Mesendoderm (in vitro differentiated cells): Measurements from ENCODE around the gene TMEM182.
A peak's percentile ranks its signal among the peaks of the same experiment; 100 is the strongest.

Experiments used
- DNase-seq: peaks from one replicate; pipeline ENCODE4 v3.0.0; 2013
- H2AK5ac ChIP-seq: 2 replicates; pipeline ENCODE4 v1.6.1; 2013; ENCODE audit warnings: low read length, inconsistent platforms
- H2BK120ac ChIP-seq: 2 replicates; pipeline ENCODE4 v1.6.1; 2013; ENCODE audit warnings: low read depth, mild to moderate bottlenecking, low read length, moderate library complexity, mixed read lengths
- H2BK15ac ChIP-seq: replicated peaks from 2 replicates; pipeline ENCODE4 v1.6.1; 2013; ENCODE audit warnings: low read depth, mild to moderate bottlenecking, moderate library complexity
- H2BK5ac ChIP-seq: 2 replicates; pipeline ENCODE4 v1.6.1; 2013; ENCODE audit warnings: low read length, inconsistent platforms
- H3K18ac ChIP-seq: 2 replicates; pipeline ENCODE4 v1.6.1; 2013; ENCODE audit warnings: mild to moderate bottlenecking, low read length, mixed read lengths
- H3K23ac ChIP-seq: one replicate; pipeline ENCODE4 v1.6.1; 2013; ENCODE audit warnings: low read length
- H3K27ac ChIP-seq: 2 replicates; pipeline ENCODE4 v1.5.1; 2013; ENCODE audit warnings: low read depth, mild to moderate bottlenecking, inconsistent platforms, low read length, moderate library complexity
- H3K27me3 ChIP-seq: 2 replicates; pipeline ENCODE4 v1.6.1; 2013; ENCODE audit warnings: low read length, control low read depth, mild to moderate bottlenecking, inconsistent platforms; ENCODE audit not compliant: insufficient read depth, poor library complexity
- H3K36me3 ChIP-seq: 2 replicates; pipeline ENCODE4 v1.6.1; 2013; ENCODE audit warnings: low read length, inconsistent platforms; ENCODE audit not compliant: control insufficient read depth, insufficient read depth
- H3K4ac ChIP-seq: one replicate; pipeline ENCODE4 v1.6.1; 2013; ENCODE audit warnings: low read depth, mild to moderate bottlenecking, low read length, moderate library complexity
- H3K4me1 ChIP-seq: 2 replicates; pipeline ENCODE4 v1.6.1; 2013; ENCODE audit warnings: low read depth, low read length, inconsistent platforms; ENCODE audit not compliant: control insufficient read depth
- H3K4me2 ChIP-seq: 2 replicates; pipeline ENCODE4 v1.6.1; 2013; ENCODE audit warnings: low read length
- H3K4me3 ChIP-seq: 2 replicates; pipeline ENCODE4 v1.5.1; 2013; ENCODE audit warnings: mild to moderate bottlenecking, low read length
- H3K56ac ChIP-seq: one replicate; pipeline ENCODE4 v1.6.1; 2013; ENCODE audit warnings: low read length
- H3K79me1 ChIP-seq: 2 replicates; pipeline ENCODE4 v1.6.1; 2013; ENCODE audit warnings: low read length, inconsistent platforms
- H3K79me2 ChIP-seq: 2 replicates; pipeline ENCODE4 v1.6.1; 2013; ENCODE audit warnings: mild to moderate bottlenecking, low read length; ENCODE audit not compliant: control insufficient read depth, insufficient read depth
- H3K9ac ChIP-seq: 2 replicates; pipeline ENCODE4 v1.6.1; 2013; ENCODE audit warnings: low read length, inconsistent platforms
- H4K5ac ChIP-seq: one replicate; pipeline ENCODE4 v1.6.1; 2013; ENCODE audit warnings: low read length
- H4K8ac ChIP-seq: one replicate; pipeline ENCODE4 v1.6.1; 2013; ENCODE audit warnings: low read depth, mild to moderate bottlenecking, control low read depth, low read length, moderate library complexity
- WGBS: extraction: QIAGEN DNeasy Blood & Tissue Kit; methylation state at CpG from one replicate; pipeline ENCODE4 v1.1.7; 2013; ENCODE audit warnings: low lambda C conversion rate, missing lambda C conversion rate; ENCODE audit not compliant: insufficient coverage; ENCODE audit errors: extremely low coverage; 5-methylcytosine and 5-hydroxymethylcytosine counted together

Gene TMEM182

DNA sequence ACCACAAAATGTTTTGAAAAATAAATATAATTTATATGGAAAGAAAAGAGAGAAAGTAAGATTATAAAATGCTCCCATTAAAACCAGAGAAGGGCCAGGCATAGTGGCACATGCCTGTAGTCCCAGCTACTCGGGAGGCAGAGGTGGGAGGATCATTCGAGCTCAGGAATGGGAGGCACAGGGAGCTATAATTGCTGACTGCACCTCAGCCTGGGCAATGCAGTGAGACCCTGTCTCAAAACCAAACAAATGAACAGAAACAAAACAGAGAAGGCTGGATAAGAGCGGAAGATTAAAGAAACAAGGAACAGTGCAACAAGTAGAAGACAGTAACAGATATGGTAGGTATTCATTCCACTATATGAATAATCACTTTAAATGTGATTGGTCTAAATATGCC is 18.6 kb upstream of the TMEM182 start:
- H2BK15ac ChIP-seq, result no peak overlapping the region
- no peak overlapping the region for H3K18ac ChIP-seq
- no peak overlapping the region for H2AK5ac ChIP-seq
- H3K56ac ChIP-seq, result no peak overlapping the region
- no peaks in the 10 kb centered on the region for H3K79me1 ChIP-seq
- no peaks in the 10 kb centered on the region for H3K4me1 ChIP-seq
- no peaks in the 10 kb centered on the region for H3K36me3 ChIP-seq
- no peak overlapping the region for H3K27ac ChIP-seq
- no peaks in the 10 kb centered on the region for H3K79me2 ChIP-seq
- DNase-seq, result no peak
- no peak overlapping the region for H3K4ac ChIP-seq
- WGBS, result no CpG with 5 or more reads among the region's 3 CpGs
- H3K4me2 ChIP-seq, result no peak overlapping the region
- no peak overlapping the region for H3K23ac ChIP-seq
- H4K8ac ChIP-seq, result no peak overlapping the region
- H2BK120ac ChIP-seq, result no peak overlapping the region
- H3K27me3 ChIP-seq, result no peaks in the 10 kb centered on the region
- no peak overlapping the region for H3K4me3 ChIP-seq
- no peak overlapping the region for H4K5ac ChIP-seq
- H3K9ac ChIP-seq, result no peak overlapping the region
- H2BK5ac ChIP-seq, result no peak overlapping the region

GRCh38 chr2:102748107-102748506 is 13.7 kb upstream of the TMEM182 start:
- Histone ChIP-seq H2AK5ac (no peak overlapping the region), H3K79me1 (no peaks in the 10 kb centered on the region), H3K36me3 (no peaks in the 10 kb centered on the region), H3K4me1 (no peaks in the 10 kb centered on the region), H4K5ac (no peak overlapping the region), H3K4me2 (no peak overlapping the region), H2BK15ac (no peak overlapping the region), H3K23ac (no peak overlapping the region), H3K27ac (no peak overlapping the region), H4K8ac (no peak overlapping the region), H3K18ac (no peak overlapping the region), H3K4me3 (no peak overlapping the region), H2BK120ac (no peak overlapping the region), H2BK5ac (no peak overlapping the region), H3K79me2 (no peaks in the 10 kb centered on the region), H3K4ac (no peak overlapping the region), H3K56ac (no peak overlapping the region), H3K27me3 (no peaks in the 10 kb centered on the region), H3K9ac (no peak overlapping the region)
- no peak for DNase-seq
- no CpG with 5 or more reads among the region's 4 CpGs for WGBS

GRCh38 chr2:102749938-102750337 is 11.9 kb upstream of the TMEM182 start:
- Histone ChIP-seq H2BK15ac (no peak overlapping the region), H3K9ac (no peak overlapping the region), H3K79me2 (no peaks in the 10 kb centered on the region), H2AK5ac (no peak overlapping the region), H3K56ac (no peak overlapping the region), H3K27me3 (no peaks in the 10 kb centered on the region), H3K18ac (no peak overlapping the region), H2BK5ac (no peak overlapping the region), H3K79me1 (no peaks in the 10 kb centered on the region), H3K4me2 (no peak overlapping the region), H2BK120ac (no peak overlapping the region), H3K4me3 (no peak overlapping the region), H4K5ac (no peak overlapping the region), H3K23ac (no peak overlapping the region), H3K36me3 (no peaks in the 10 kb centered on the region), H3K4me1 (no peaks in the 10 kb centered on the region), H3K4ac (no peak overlapping the region), H4K8ac (no peak overlapping the region), H3K27ac (no peak overlapping the region)
- WGBS, result no CpG with 5 or more reads among the region's 3 CpGs
- DNase-seq, result no peak

GRCh38 chr2:102753563-102754159 is 8.2 kb upstream of the TMEM182 start:
- H3K36me3 ChIP-seq, result no peaks in the 10 kb centered on the region
- H2AK5ac ChIP-seq, result no peak overlapping the region
- no peaks in the 10 kb centered on the region for H3K4me1 ChIP-seq
- H3K9ac ChIP-seq, result no peak overlapping the region
- H2BK5ac ChIP-seq, result no peak overlapping the region
- H3K4me2 ChIP-seq, result no peak overlapping the region
- H3K79me2 ChIP-seq, result no peaks in the 10 kb centered on the region
- WGBS, result no CpG with 5 or more reads among the region's 7 CpGs
- H3K23ac ChIP-seq, result no peak overlapping the region
- no peaks in the 10 kb centered on the region for H3K27me3 ChIP-seq
- H3K18ac ChIP-seq, result no peak overlapping the region
- H3K79me1 ChIP-seq, result no peaks in the 10 kb centered on the region
- no peak overlapping the region for H2BK120ac ChIP-seq
- H2BK15ac ChIP-seq, result no peak overlapping the region
- no peak overlapping the region for H3K4ac ChIP-seq
- H4K5ac ChIP-seq, result no peak overlapping the region
- H3K4me3 ChIP-seq, result no peak overlapping the region
- DNase-seq, result peak; percentile 54
- no peak overlapping the region for H4K8ac ChIP-seq
- no peak overlapping the region for H3K27ac ChIP-seq
- no peak overlapping the region for H3K56ac ChIP-seq

- Histone ChIP-seq H3K4me3 (no peak overlapping the region), H3K79me2 (no peaks in the 10 kb centered on the region), H2AK5ac (no peak overlapping the region), H3K56ac (no peak overlapping the region), H2BK120ac (no peak overlapping the region), H3K18ac (no peak overlapping the region), H3K4me1 (no peaks in the 10 kb centered on the region), H3K4me2 (no peak overlapping the region), H3K23ac (no peak overlapping the region), H2BK15ac (no peak overlapping the region), H3K79me1 (no peaks in the 10 kb centered on the region), H3K27me3 (no peaks in the 10 kb centered on the region), H4K5ac (no peak overlapping the region), H3K9ac (no peak overlapping the region), H3K4ac (no peak overlapping the region), H4K8ac (no peak overlapping the region), H3K36me3 (no peaks in the 10 kb centered on the region), H2BK5ac (no peak overlapping the region), H3K27ac (no peak overlapping the region)
- no peak for DNase-seq
- WGBS, result no CpG with 5 or more reads among the region's 3 CpGs
Measured at GRCh38 chr2:102754456-102755145, 7.2 kb upstream of the TMEM182 start.

DNA sequence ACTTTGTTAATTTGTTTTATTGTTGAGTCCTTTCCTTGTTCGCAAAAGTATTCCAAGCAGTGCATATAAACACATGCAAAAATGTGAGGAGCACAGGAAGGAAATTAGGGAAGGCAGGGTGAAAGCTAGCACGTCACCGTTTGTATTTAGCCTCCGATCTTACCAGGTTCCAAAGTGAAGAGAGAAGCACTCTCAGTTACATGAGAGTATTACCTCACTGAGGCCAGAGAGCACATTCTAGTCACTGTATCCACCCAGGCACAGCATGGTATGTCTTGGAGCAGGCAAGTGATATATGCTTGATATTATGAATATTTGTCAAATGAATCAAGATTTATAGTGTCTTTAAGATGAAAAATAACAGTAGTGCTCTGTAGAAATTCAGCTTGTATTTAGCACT is 6.5 kb upstream of the TMEM182 start:
- Histone ChIP-seq H3K4me3 (no peak overlapping the region), H4K5ac (no peak overlapping the region), H3K36me3 (no peaks in the 10 kb centered on the region), H3K4ac (no peak overlapping the region), H4K8ac (no peak overlapping the region), H3K23ac (no peak overlapping the region), H3K18ac (no peak overlapping the region), H3K79me2 (no peaks in the 10 kb centered on the region), H2BK120ac (no peak overlapping the region), H3K4me1 (no peaks in the 10 kb centered on the region), H3K56ac (peak overlapping the region; percentile 40), H3K79me1 (no peaks in the 10 kb centered on the region), H3K9ac (no peak overlapping the region), H2BK15ac (no peak overlapping the region), H3K27ac (no peak overlapping the region), H3K27me3 (no peaks in the 10 kb centered on the region), H2BK5ac (no peak overlapping the region), H2AK5ac (no peak overlapping the region), H3K4me2 (no peak overlapping the region)
- no CpG with 5 or more reads among the region's 4 CpGs for WGBS
- peak; percentile 32 for DNase-seq
